H9 (cell line): ENCODE measurements around the gene B3GAT3. TPM values are rescaled to one million over a fixed set of nuclear protein-coding genes. Genes with fewer than 3 reads are reported as not detected.

Source experiments
- DNase-seq: peaks from one replicate; pipeline ENCODE4 v3.0.0-alpha.2; 2017
- H2AFZ ChIP-seq: one replicate; pipeline ENCODE4 v1.6.1; 2013; ENCODE audit warnings: mild to moderate bottlenecking, low read length, control low read depth, moderate library complexity
- H2AK5ac ChIP-seq: 2 replicates; pipeline ENCODE4 v1.6.1; 2013; ENCODE audit warnings: low read length, control low read depth, mixed read lengths; ENCODE audit not compliant: insufficient read length
- H2BK120ac ChIP-seq: one replicate; pipeline ENCODE4 v1.6.1; 2013; ENCODE audit warnings: low read depth, mild to moderate bottlenecking, low read length, control low read depth, inconsistent platforms; ENCODE audit not compliant: poor library complexity, severe bottlenecking
- H2BK12ac ChIP-seq: 2 replicates; pipeline ENCODE4 v1.6.1; 2013; ENCODE audit warnings: low read length, control low read depth, mixed read lengths, low read depth; ENCODE audit not compliant: insufficient read length
- H2BK15ac ChIP-seq: 2 replicates; pipeline ENCODE4 v1.6.1; 2013; ENCODE audit warnings: low read depth, low read length, control low read depth
- H2BK20ac ChIP-seq: one replicate; pipeline ENCODE4 v1.6.1; 2013; ENCODE audit warnings: low read depth, mild to moderate bottlenecking, low read length, control low read depth, inconsistent platforms; ENCODE audit not compliant: poor library complexity, severe bottlenecking
- H2BK5ac ChIP-seq: 2 replicates; pipeline ENCODE4 v1.6.1; 2013; ENCODE audit warnings: low read length, control low read depth, mixed read lengths; ENCODE audit not compliant: insufficient read length
- H3K14ac ChIP-seq: 2 replicates; pipeline ENCODE4 v1.6.1; 2013; ENCODE audit warnings: low read length, control low read depth; ENCODE audit not compliant: insufficient read depth
- H3K18ac ChIP-seq: 2 replicates; pipeline ENCODE4 v1.6.1; 2013; ENCODE audit warnings: low read depth, mild to moderate bottlenecking, mixed read lengths, low read length, control low read depth; ENCODE audit not compliant: insufficient read length
- H3K23ac ChIP-seq: 2 replicates; pipeline ENCODE4 v1.6.1; 2013; ENCODE audit warnings: low read length, control low read depth, mixed read lengths, low read depth; ENCODE audit not compliant: insufficient read length
- H3K23me2 ChIP-seq: 2 replicates; pipeline ENCODE4 v1.6.1; 2013; ENCODE audit warnings: low read depth, mild to moderate bottlenecking, mixed read lengths, low read length, control low read depth; ENCODE audit not compliant: insufficient read length, poor library complexity, severe bottlenecking
- H3K27ac ChIP-seq: 2 replicates; pipeline ENCODE4 v1.5.1; 2013; ENCODE audit warnings: low read length, control low read depth, mixed read lengths, low read depth; ENCODE audit not compliant: insufficient read length
- H3K27me3 ChIP-seq: 2 replicates; pipeline ENCODE4 v1.6.1; 2013; ENCODE audit warnings: low read length, control low read depth, inconsistent platforms; ENCODE audit not compliant: insufficient read depth
- H3K4ac ChIP-seq: 2 replicates; pipeline ENCODE4 v1.6.1; 2013; ENCODE audit warnings: low read depth, mild to moderate bottlenecking, control low read depth, inconsistent platforms, low read length, moderate library complexity
- H3K4me1 ChIP-seq: 2 replicates; pipeline ENCODE4 v1.6.1; 2013; ENCODE audit warnings: low read length, control low read depth, inconsistent platforms; ENCODE audit not compliant: insufficient read depth
- H3K4me2 ChIP-seq: 2 replicates; pipeline ENCODE4 v1.6.1; 2013; ENCODE audit warnings: low read length, control low read depth, mixed read lengths; ENCODE audit not compliant: insufficient read length, insufficient read depth
- H3K56ac ChIP-seq: 2 replicates; pipeline ENCODE4 v1.6.1; 2013; ENCODE audit warnings: low read depth, mild to moderate bottlenecking, mixed read lengths, low read length, control low read depth; ENCODE audit not compliant: insufficient read length
- H3K79me1 ChIP-seq: 2 replicates; pipeline ENCODE4 v1.6.1; 2013; ENCODE audit warnings: low read depth, mild to moderate bottlenecking, moderate library complexity, low read length, control low read depth, inconsistent platforms; ENCODE audit not compliant: insufficient read depth, poor library complexity, severe bottlenecking
- H3K79me2 ChIP-seq: 2 replicates; pipeline ENCODE4 v1.6.1; 2013; ENCODE audit warnings: low read length, control low read depth, inconsistent platforms; ENCODE audit not compliant: insufficient read depth
- H3K9ac ChIP-seq: 2 replicates; pipeline ENCODE4 v1.6.1; 2013; ENCODE audit warnings: low read length, control low read depth, mixed read lengths; ENCODE audit not compliant: insufficient read length; ENCODE audit errors: extremely low read depth
- H3K9me3 ChIP-seq: one replicate; pipeline ENCODE4 v1.6.1; 2013; ENCODE audit warnings: low read depth, low read length, inconsistent platforms; ENCODE audit not compliant: control insufficient read depth
- H3T11ph ChIP-seq: one replicate; pipeline ENCODE4 v1.6.1; 2013; ENCODE audit warnings: mild to moderate bottlenecking, low read length, control low read depth, inconsistent platforms
- H4K20me1 ChIP-seq: one replicate; pipeline ENCODE4 v1.6.1; 2013; ENCODE audit not compliant: control insufficient read depth, insufficient read length, insufficient read depth
- H4K5ac ChIP-seq: 2 replicates; pipeline ENCODE4 v1.6.1; 2013; ENCODE audit warnings: low read depth, mild to moderate bottlenecking, mixed read lengths, low read length, control low read depth; ENCODE audit not compliant: insufficient read length
- H4K8ac ChIP-seq: replicated peaks from 2 replicates; pipeline ENCODE4 v1.6.1; 2013; ENCODE audit warnings: low read length, control low read depth, mixed read lengths, low read depth; ENCODE audit not compliant: insufficient read length
- H4K91ac ChIP-seq: 2 replicates; pipeline ENCODE4 v1.6.1; 2013; ENCODE audit warnings: low read depth, mild to moderate bottlenecking, moderate library complexity, mixed read lengths, low read length, control low read depth; ENCODE audit not compliant: insufficient read length
- H3K27ac Mint-ChIP-seq, 3 experiments: 2 replicates in 2 of 3; 3 replicates in 1 of 3; pipeline ENCODE4 v1.8.0; 2020 to 2021; ENCODE audit warnings: mixed read lengths in 3 of 3, mild to moderate bottlenecking in 1 of 3, moderate library complexity in 1 of 3
- H3K27me3 Mint-ChIP-seq: 2 replicates; pipeline ENCODE4 v1.8.0; 2021; ENCODE audit warnings: low read depth, mild to moderate bottlenecking, moderate library complexity, mixed read lengths
- H3K36me3 Mint-ChIP-seq, 3 experiments: 2 replicates in 2 of 3; 3 replicates in 1 of 3; pipeline ENCODE4 v1.8.0; 2020 to 2021; ENCODE audit warnings: low read depth in 3 of 3, mixed read lengths in 3 of 3; ENCODE audit not compliant: insufficient read depth in 1 of 3
- H3K4me1 Mint-ChIP-seq, 2 experiments: 2 replicates each; pipeline ENCODE4 v1.8.0; 2020; ENCODE audit warnings: mixed read lengths in 2 of 2
- H3K4me3 Mint-ChIP-seq, 2 experiments: 2 replicates in 1 of 2; 3 replicates in 1 of 2; pipeline ENCODE4 v1.8.0; 2020 to 2021; ENCODE audit warnings: mild to moderate bottlenecking in 2 of 2, mixed read lengths in 2 of 2, moderate library complexity in 1 of 2
- H3K9me3 Mint-ChIP-seq, 2 experiments: 2 replicates in 1 of 2; 3 replicates in 1 of 2; pipeline ENCODE4 v1.8.0; 2020; ENCODE audit warnings: mild to moderate bottlenecking in 2 of 2, mixed read lengths in 2 of 2, moderate library complexity in 1 of 2
- WGBS: extraction: QIAGEN DNeasy Blood & Tissue Kit; methylation state at CpG from one replicate; pipeline ENCODE4 v1.1.7; 2013; ENCODE audit warnings: missing lambda C conversion rate, low lambda C conversion rate, mixed read lengths; ENCODE audit not compliant: insufficient read length; ENCODE audit errors: extremely low coverage; 5-methylcytosine and 5-hydroxymethylcytosine counted together
- total RNA-seq: library from RNA; stranded (reverse); gene quantifications from 2 replicates; pipeline ENCODE4 v1.2.1, GENCODE V29; 2021
- TF ChIP-seq, protein P1 (sequence below): fragments of 200-600 bp; sonication (generic); conservative IDR thresholded peaks from 3 replicates; pipeline ENCODE4 v1.8.0; 2021; ENCODE audit warnings: antibody characterized with exemption, mild to moderate bottlenecking

Gene B3GAT3
- total RNA-seq, 1 experiment from 2014 or later, result 30.8 TPM

DNA sequence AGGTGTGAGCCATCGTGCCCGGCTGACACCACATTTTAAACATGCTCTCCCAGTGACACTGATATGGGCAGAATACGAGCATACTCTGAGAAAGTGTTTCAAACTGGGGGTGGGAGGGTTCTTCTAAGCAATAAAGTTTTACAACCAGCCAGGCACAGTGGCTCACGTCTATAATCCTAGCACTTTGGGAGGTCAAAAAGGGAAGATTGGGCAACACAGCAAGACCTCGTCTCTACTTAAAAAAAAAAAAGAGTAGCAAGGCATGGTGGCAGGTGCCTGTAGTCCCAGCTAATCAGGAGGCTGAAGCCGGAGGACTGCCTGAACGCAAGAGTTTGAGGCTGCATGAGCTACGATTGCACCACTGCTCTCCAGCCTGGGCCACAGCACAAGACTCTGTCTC, 22.4 kb upstream of the B3GAT3 start:
- Histone ChIP-seq H3K4me1 (peaks cover 3% of the 10 kb centered on the region; the same call in 1 of the 2 replicates), H3K18ac (no peak overlapping the region), H3K27me3 (no peaks in the 10 kb centered on the region), H3K14ac (no peak overlapping the region), H2BK120ac (no peak overlapping the region), H3K79me1 (no peaks in the 10 kb centered on the region), H2BK15ac (no peak overlapping the region), H3T11ph (no peak overlapping the region), H3K4me2 (no peak overlapping the region), H3K9ac (no peak overlapping the region), H3K23ac (no peak overlapping the region), H3K27ac (no peak overlapping the region), H2AFZ (no peak overlapping the region), H3K23me2 (peaks cover 5% of the 10 kb centered on the region), H2AK5ac (no peak overlapping the region), H3K4ac (no peak overlapping the region), H2BK20ac (no peak overlapping the region), H4K91ac (no peak overlapping the region), H2BK5ac (no peak overlapping the region), H4K8ac (no peak overlapping the region), H2BK12ac (no peak overlapping the region), H4K20me1 (no peaks in the 10 kb centered on the region), H3K79me2 (peaks cover 10% of the 10 kb centered on the region; the same call in 1 of the 2 replicates), H3K56ac (no peak overlapping the region), H4K5ac (no peak overlapping the region), H3K9me3 (no peaks in the 10 kb centered on the region)
- TF ChIP-seq, protein P1, sequence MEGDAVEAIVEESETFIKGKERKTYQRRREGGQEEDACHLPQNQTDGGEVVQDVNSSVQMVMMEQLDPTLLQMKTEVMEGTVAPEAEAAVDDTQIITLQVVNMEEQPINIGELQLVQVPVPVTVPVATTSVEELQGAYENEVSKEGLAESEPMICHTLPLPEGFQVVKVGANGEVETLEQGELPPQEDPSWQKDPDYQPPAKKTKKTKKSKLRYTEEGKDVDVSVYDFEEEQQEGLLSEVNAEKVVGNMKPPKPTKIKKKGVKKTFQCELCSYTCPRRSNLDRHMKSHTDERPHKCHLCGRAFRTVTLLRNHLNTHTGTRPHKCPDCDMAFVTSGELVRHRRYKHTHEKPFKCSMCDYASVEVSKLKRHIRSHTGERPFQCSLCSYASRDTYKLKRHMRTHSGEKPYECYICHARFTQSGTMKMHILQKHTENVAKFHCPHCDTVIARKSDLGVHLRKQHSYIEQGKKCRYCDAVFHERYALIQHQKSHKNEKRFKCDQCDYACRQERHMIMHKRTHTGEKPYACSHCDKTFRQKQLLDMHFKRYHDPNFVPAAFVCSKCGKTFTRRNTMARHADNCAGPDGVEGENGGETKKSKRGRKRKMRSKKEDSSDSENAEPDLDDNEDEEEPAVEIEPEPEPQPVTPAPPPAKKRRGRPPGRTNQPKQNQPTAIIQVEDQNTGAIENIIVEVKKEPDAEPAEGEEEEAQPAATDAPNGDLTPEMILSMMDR, result no peak
- peaks cover 7 to 9% of the 10 kb centered on the region in 2 experiments for H3K4me1 Mint-ChIP-seq
- H3K27me3 Mint-ChIP-seq, result no peaks in the 10 kb centered on the region
- WGBS, result no CpG with 5 or more reads among the region's 8 CpGs
- H3K36me3 Mint-ChIP-seq, result peaks cover 14 to 44% (median 32%) of the 10 kb centered on the region in 3 experiments
- DNase-seq, result no peak
- H3K9me3 Mint-ChIP-seq, result no peaks in the 10 kb centered on the region
- H3K4me3 Mint-ChIP-seq, result peak overlapping the region; percentile 36 to 58; a peak in 3 of 5 replicates
- 0 out of 7 replicates have a peak overlapping the region, but pooled peaks of 1 of the 3 experiments have one; percentile 12 for H3K27ac Mint-ChIP-seq
